BE2C (cell line): ENCODE data around the gene REG3G.
A peak's percentile ranks its signal among the peaks of the same experiment; 100 is the strongest.
"Not testable (repeated sequence)": the region's sequence is repeated elsewhere in the genome, so short reads cannot be mapped to it uniquely, and the experiment has no call there.

Experiments
- DNase-seq: peaks from one replicate; pipeline ENCODE4 v3.0.0-alpha.2; 2020
- H3K27me3 ChIP-seq: fragments of 250-450 bp; sonication (Bioruptor Pico); 2 replicates; pipeline ENCODE4 v1.5.1; 2020; ENCODE audit warnings: mild to moderate bottlenecking
- H3K36me3 ChIP-seq: fragments of 250-450 bp; sonication (Bioruptor Pico); 2 replicates; pipeline ENCODE4 v1.5.1; 2020; ENCODE audit warnings: mild to moderate bottlenecking
- H3K4me1 ChIP-seq: fragments of 250-450 bp; sonication (Bioruptor Pico); 2 replicates; pipeline ENCODE4 v1.5.1; 2020
- H3K4me3 ChIP-seq: 2 replicates; pipeline ENCODE4 v1.5.1; 2011; ENCODE audit warnings: low read depth, low read length
- H3K9me3 ChIP-seq: fragments of 250-450 bp; sonication (Bioruptor Pico); 2 replicates; pipeline ENCODE4 v1.5.1; 2020
- CTCF ChIP-seq: IDR thresholded peaks from 2 replicates; pipeline ENCODE4 v1.5.1; 2012; ENCODE audit warnings: mild to moderate bottlenecking, low read depth, low read length

The REG3G gene

GRCh38 chr2:79039944-79040343 is 14.4 kb downstream of the REG3G start:
- no peaks in the 10 kb centered on the region for H3K9me3 ChIP-seq
- no peak overlapping the region for H3K4me3 ChIP-seq
- DNase-seq = peak; percentile 21
- no peaks in the 10 kb centered on the region for H3K27me3 ChIP-seq
- TF ChIP-seq CTCF = peak; percentile 36; the same call in 1 of the 2 replicates
- no peaks in the 10 kb centered on the region for H3K36me3 ChIP-seq
- peaks cover 6% of the 10 kb centered on the region for H3K4me1 ChIP-seq

GRCh38 chr2:79041032-79041448 is 15.5 kb downstream of the REG3G start:
- H3K9me3 ChIP-seq = no peaks in the 10 kb centered on the region
- no peaks in the 10 kb centered on the region for H3K36me3 ChIP-seq
- peak; percentile 6 for DNase-seq
- H3K27me3 ChIP-seq = no peaks in the 10 kb centered on the region
- peak; percentile 72 for TF ChIP-seq CTCF
- H3K4me1 ChIP-seq = peaks cover 6% of the 10 kb centered on the region
- no peak overlapping the region for H3K4me3 ChIP-seq

GRCh38 chr2:79053486-79053885 is 28.0 kb downstream of the REG3G start:
- H3K4me3 ChIP-seq = not testable (repeated sequence)

GRCh38 chr2:79054769-79055168 is 29.3 kb downstream of the REG3G start:
- not testable (repeated sequence) for H3K36me3 ChIP-seq, DNase-seq

More at GRCh38 chr2:79053486-79053885, 28.0 kb downstream of the REG3G start:
- H3K4me1 ChIP-seq, H3K9me3 ChIP-seq, DNase-seq, H3K27me3 ChIP-seq, H3K36me3 ChIP-seq: not testable (repeated sequence)

GRCh38 chr2:79065201-79065600 is 39.7 kb downstream of the REG3G start:
- DNase-seq = no peak
- H3K9me3 ChIP-seq = no peaks in the 10 kb centered on the region
- H3K4me3 ChIP-seq = no peak overlapping the region
- no peaks in the 10 kb centered on the region for H3K36me3 ChIP-seq
- no peaks in the 10 kb centered on the region for H3K27me3 ChIP-seq
- no peaks in the 10 kb centered on the region for H3K4me1 ChIP-seq
- TF ChIP-seq CTCF = no peak

More at GRCh38 chr2:79054769-79055168, 29.3 kb downstream of the REG3G start:
- H3K9me3 ChIP-seq, H3K4me1 ChIP-seq, H3K4me3 ChIP-seq, H3K27me3 ChIP-seq: not testable (repeated sequence)

GRCh38 chr2:79071078-79071477 is 45.6 kb downstream of the REG3G start:
- Histone ChIP-seq H3K4me1 (no peaks in the 10 kb centered on the region), H3K27me3 (no peaks in the 10 kb centered on the region), H3K4me3 (no peak overlapping the region), H3K9me3 (no peaks in the 10 kb centered on the region), H3K36me3 (no peaks in the 10 kb centered on the region)
- no peak for TF ChIP-seq CTCF
- no peak for DNase-seq
